Body of pancreas (tissue), 4 donors: ENCODE results near the gene TMEM45A.

Experiments
- POLR2A ChIP-seq, 3 donors: fragments of 450-650 bp; IDR thresholded peaks; one replicate each; pipeline ENCODE4 v1.6.1; 2016; ENCODE audit warnings: antibody characterized with exemption in 3 of 3, mild to moderate bottlenecking in 2 of 3
- TF ChIP-seq, protein P1 (sequence below), 7 experiments: fragments of 450-650 bp in 4 of 7; fragments of 200-600 bp in 3 of 7; sonication (generic) in 3 of 7; IDR thresholded peaks; one replicate each; pipeline ENCODE4 v1.5.1; 2016 to 2019; ENCODE audit warnings: antibody characterized with exemption in 7 of 7

DNA sequence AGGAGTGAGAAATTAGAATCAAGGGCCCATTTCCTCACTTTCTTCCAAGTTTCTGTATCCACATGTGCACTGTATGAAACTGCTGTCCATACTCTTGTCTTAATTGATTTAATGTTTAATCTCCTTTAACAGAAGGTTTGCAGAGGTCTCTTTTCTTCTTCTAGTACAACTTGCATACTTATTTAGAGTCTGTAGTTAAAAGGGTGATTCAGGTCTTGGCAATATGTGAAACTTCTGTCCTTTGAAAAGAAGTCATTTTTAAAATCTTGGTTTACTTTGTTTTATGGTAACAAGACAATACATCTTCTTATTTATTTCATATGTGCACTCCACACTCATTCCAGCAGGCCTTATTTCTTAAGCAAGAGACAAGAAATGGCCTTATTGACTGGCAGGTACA lies 25.8 kb downstream of the TMEM45A start:
- TF ChIP-seq, protein P1, sequence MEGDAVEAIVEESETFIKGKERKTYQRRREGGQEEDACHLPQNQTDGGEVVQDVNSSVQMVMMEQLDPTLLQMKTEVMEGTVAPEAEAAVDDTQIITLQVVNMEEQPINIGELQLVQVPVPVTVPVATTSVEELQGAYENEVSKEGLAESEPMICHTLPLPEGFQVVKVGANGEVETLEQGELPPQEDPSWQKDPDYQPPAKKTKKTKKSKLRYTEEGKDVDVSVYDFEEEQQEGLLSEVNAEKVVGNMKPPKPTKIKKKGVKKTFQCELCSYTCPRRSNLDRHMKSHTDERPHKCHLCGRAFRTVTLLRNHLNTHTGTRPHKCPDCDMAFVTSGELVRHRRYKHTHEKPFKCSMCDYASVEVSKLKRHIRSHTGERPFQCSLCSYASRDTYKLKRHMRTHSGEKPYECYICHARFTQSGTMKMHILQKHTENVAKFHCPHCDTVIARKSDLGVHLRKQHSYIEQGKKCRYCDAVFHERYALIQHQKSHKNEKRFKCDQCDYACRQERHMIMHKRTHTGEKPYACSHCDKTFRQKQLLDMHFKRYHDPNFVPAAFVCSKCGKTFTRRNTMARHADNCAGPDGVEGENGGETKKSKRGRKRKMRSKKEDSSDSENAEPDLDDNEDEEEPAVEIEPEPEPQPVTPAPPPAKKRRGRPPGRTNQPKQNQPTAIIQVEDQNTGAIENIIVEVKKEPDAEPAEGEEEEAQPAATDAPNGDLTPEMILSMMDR (IDR thresholded peaks at IDR 0.05), result no peak
- no peak for TF ChIP-seq POLR2A (IDR thresholded peaks at IDR 0.05)
